Fibroblast of lung (primary cell): ENCODE measurements around the gene GRK7.

ENCODE experiments used
- CTCF ChIP-seq, 2 donors: IDR thresholded peaks in 1 of 2; conservative IDR thresholded peaks in 1 of 2; 1 replicate in 1 of 2; 2 replicates in 1 of 2; pipeline ENCODE4 v1.5.1; 2011 to 2012; ENCODE audit warnings: low read length in 2 of 2, control low read depth in 1 of 2, inconsistent platforms in 1 of 2, low read depth in 1 of 2, mild to moderate bottlenecking in 1 of 2
- EZH2 ChIP-seq: IDR thresholded peaks from 2 replicates; pipeline ENCODE4 v1.5.1; 2012; ENCODE audit warnings: low read length, control low read depth, mild to moderate bottlenecking; ENCODE audit errors: missing control alignments

- TF ChIP-seq CTCF (conservative IDR thresholded peaks at IDR 0.05 in 1 of 2, IDR thresholded peaks at IDR 0.05 in 1 of 2; ENCODE audit: low read depth in 1 of 2, low read length in 2 of 2), result no peak
- no peak for TF ChIP-seq EZH2
Observed at GRCh38 chr3:141754032-141754431, 9.2 kb upstream of the GRK7 start.
